Measurements from ENCODE around the gene PIP4K2B. TPM values are rescaled to one million over a fixed set of nuclear protein-coding genes. Genes with fewer than 3 reads are reported as not detected.

The PIP4K2B gene
- total and polyA plus RNA-seq, 2 experiments from 2014 or later = 11.1 to 39.3 TPM

DNA sequence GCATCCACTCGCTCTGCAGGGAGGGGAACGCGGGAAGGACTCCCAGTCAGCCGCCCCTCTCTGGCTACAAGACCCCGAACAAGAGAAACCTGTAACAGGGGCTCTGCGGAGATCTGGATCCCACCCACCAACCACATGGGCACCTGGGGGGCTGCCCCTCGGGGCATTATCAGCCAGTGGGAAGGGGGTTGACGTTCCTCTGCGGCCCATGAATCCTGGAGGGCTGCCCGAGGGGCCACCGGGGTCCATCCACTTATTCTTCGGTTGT lies 49.4 kb downstream of the PIP4K2B start:
- peaks cover 42% of the 10 kb centered on the region for H3K4me1 ChIP-seq (ENCODE audit: insufficient read depth)
- peak overlapping the region; percentile 75 for H3K27ac ChIP-seq
- H3K9me3 ChIP-seq (ENCODE audit: low read depth) = no peaks in the 10 kb centered on the region
- H3K9me2 ChIP-seq (replicated peaks; ENCODE audit: insufficient read depth) = no peaks in the 10 kb centered on the region
- peaks cover 14% of the 10 kb centered on the region for H4K20me1 ChIP-seq (ENCODE audit: insufficient read depth, poor library complexity, severe bottlenecking)
- WGBS (ENCODE audit: low lambda C conversion rate, missing lambda C conversion rate) = 4% methylated on average over 12 of the region's 12 CpGs
- no peak for DNase-seq (ENCODE audit: low spot score)
- H3K79me2 ChIP-seq = peaks cover 53% of the 10 kb centered on the region
- H3K4me2 ChIP-seq = peak overlapping the region; percentile 99
- H3K27me3 ChIP-seq = no peaks in the 10 kb centered on the region
- H3K4me3 ChIP-seq = peak overlapping the region; percentile 56
- H3K36me3 ChIP-seq (replicated peaks; ENCODE audit: insufficient read depth, low read depth) = no peaks in the 10 kb centered on the region
- H2AFZ ChIP-seq = peak overlapping the region; percentile 39
- TF ChIP-seq CTCF (IDR thresholded peaks at IDR 0.05; ENCODE audit: poor library complexity) = no peak
- TF ChIP-seq EZH2phosphoT487 (IDR thresholded peaks at IDR 0.05; ENCODE audit: low read depth, severe bottlenecking, unreplicated experiment) = no peak
- TF ChIP-seq EZH2 (IDR thresholded peaks at IDR 0.05; ENCODE audit: borderline replicate concordance) = no peak

GRCh38 chr17:38749223-38750043 lies 49.9 kb downstream of the PIP4K2B start:
- Histone ChIP-seq H3K4me3 (peak overlapping the region; percentile 56), H3K27me3 (no peaks in the 10 kb centered on the region), H4K20me1 (ENCODE audit: insufficient read depth, poor library complexity, severe bottlenecking) (peaks cover 18% of the 10 kb centered on the region), H3K9me2 (replicated peaks; ENCODE audit: insufficient read depth) (no peaks in the 10 kb centered on the region), H3K27ac (peak overlapping the region; percentile 75), H3K79me2 (peaks cover 53% of the 10 kb centered on the region), H3K4me2 (peak overlapping the region; percentile 99), H3K9me3 (ENCODE audit: low read depth) (no peaks in the 10 kb centered on the region), H3K4me1 (ENCODE audit: insufficient read depth) (peaks cover 42% of the 10 kb centered on the region), H3K36me3 (replicated peaks; ENCODE audit: insufficient read depth, low read depth) (no peaks in the 10 kb centered on the region), H2AFZ (peak overlapping the region; percentile 39)
- TF ChIP-seq CTCF (IDR thresholded peaks at IDR 0.05; ENCODE audit: poor library complexity) (no peak), EZH2phosphoT487 (IDR thresholded peaks at IDR 0.05; ENCODE audit: low read depth, severe bottlenecking, unreplicated experiment) (no peak), EZH2 (IDR thresholded peaks at IDR 0.05; ENCODE audit: borderline replicate concordance) (no peak)
- peak; percentile 74 for DNase-seq (ENCODE audit: low spot score)
- 1% methylated on average over 68 of the region's 79 CpGs for WGBS (ENCODE audit: low lambda C conversion rate, missing lambda C conversion rate)

GRCh38 chr17:38748892-38749222 lies 50.5 kb downstream of the PIP4K2B start:
- H3K9me3 ChIP-seq (ENCODE audit: low read depth) = no peaks in the 10 kb centered on the region
- DNase-seq (ENCODE audit: low spot score) = no peak
- peaks cover 53% of the 10 kb centered on the region for H3K79me2 ChIP-seq
- peak overlapping the region; percentile 99 for H3K4me2 ChIP-seq
- H3K27me3 ChIP-seq = no peaks in the 10 kb centered on the region
- peaks cover 42% of the 10 kb centered on the region for H3K4me1 ChIP-seq (ENCODE audit: insufficient read depth)
- 1% methylated on average over 24 of the region's 32 CpGs for WGBS (ENCODE audit: low lambda C conversion rate, missing lambda C conversion rate)
- no peaks in the 10 kb centered on the region for H3K36me3 ChIP-seq (replicated peaks; ENCODE audit: insufficient read depth, low read depth)
- H3K4me3 ChIP-seq = peak overlapping the region; percentile 56
- no peak for TF ChIP-seq EZH2 (IDR thresholded peaks at IDR 0.05; ENCODE audit: borderline replicate concordance)
- TF ChIP-seq EZH2phosphoT487 (IDR thresholded peaks at IDR 0.05; ENCODE audit: low read depth, severe bottlenecking, unreplicated experiment) = no peak
- TF ChIP-seq CTCF (IDR thresholded peaks at IDR 0.05; ENCODE audit: poor library complexity) = no peak
- peaks cover 24% of the 10 kb centered on the region for H4K20me1 ChIP-seq (ENCODE audit: insufficient read depth, poor library complexity, severe bottlenecking)
- H3K27ac ChIP-seq = peak overlapping the region; percentile 75
- peak overlapping the region; percentile 39 for H2AFZ ChIP-seq
- H3K9me2 ChIP-seq (replicated peaks; ENCODE audit: insufficient read depth) = no peaks in the 10 kb centered on the region
